NAMALWA (cell line): ENCODE results near the gene LIN7B.

Experiments
- DNase-seq: peaks from one replicate; pipeline ENCODE4 v3.0.0-alpha.2; 2015; ENCODE audit warnings: low spot score

Gene LIN7B

DNA sequence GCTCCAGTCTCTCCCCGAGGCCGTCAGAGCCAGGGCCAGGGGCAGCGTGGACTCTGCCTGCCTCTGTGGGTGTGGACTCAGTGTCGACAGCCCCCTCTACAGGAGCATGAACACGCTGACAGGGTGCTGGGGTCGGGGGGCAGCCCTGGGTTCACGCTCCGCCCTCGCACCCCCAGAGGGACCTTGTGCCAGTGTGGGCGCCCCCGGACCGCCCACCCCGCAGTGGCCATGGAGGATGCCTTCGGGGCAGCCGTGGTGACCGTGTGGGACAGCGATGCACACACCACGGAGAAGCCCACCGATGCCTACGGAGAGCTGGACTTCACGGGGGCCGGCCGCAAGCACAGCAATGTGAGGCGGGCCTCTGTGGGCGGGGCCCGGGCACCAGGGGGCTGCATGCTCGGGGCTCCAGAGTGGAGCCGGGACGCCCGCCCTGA, 51.7 kb downstream of the LIN7B start:
- no peak for DNase-seq

DNA sequence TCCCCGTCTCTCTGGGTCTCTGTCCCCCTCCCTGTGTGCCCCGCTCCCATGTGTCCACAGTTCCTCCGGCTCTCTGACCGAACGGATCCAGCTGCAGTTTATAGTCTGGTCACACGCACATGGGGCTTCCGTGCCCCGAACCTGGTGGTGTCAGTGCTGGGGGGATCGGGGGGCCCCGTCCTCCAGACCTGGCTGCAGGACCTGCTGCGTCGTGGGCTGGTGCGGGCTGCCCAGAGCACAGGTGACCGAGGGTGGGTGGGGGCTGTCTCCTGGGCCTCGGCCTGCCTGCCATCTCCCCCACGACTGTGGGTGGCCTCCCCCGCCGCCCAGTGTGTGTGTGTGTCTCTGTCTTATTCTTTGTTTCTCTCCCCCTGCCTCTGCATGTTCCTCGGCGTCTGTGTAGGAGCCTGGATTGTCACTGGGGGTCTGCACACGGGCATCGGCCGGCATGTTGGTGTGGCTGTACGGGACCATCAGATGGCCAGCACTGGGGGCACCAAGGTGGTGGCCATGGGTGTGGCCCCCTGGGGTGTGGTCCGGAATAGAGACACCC, 53.8 kb downstream of the LIN7B start:
- DNase-seq: no peak
